RKO (cell line): ENCODE results near the gene PAX3.
"Not testable (repeated sequence)": the region's sequence is repeated elsewhere in the genome, so short reads cannot be mapped to it uniquely, and the experiment has no call there.

Experiments
- DNase-seq: peaks from one replicate; pipeline ENCODE4 v3.0.0-alpha.2; 2016; ENCODE audit warnings: low spot score

The PAX3 gene

GRCh38 chr2:222214885-222215284 is 83.9 kb downstream of the PAX3 start:
- no peak for DNase-seq

GRCh38 chr2:222213049-222213448 is 85.7 kb downstream of the PAX3 start:
- DNase-seq: no peak

GRCh38 chr2:222212571-222212970 is 86.2 kb downstream of the PAX3 start:
- DNase-seq: no peak

GRCh38 chr2:222208010-222208690 is 90.6 kb downstream of the PAX3 start:
- DNase-seq: no peak

GRCh38 chr2:222205136-222205535 is 93.7 kb downstream of the PAX3 start:
- DNase-seq: no peak

GRCh38 chr2:222203041-222203440 is 95.8 kb downstream of the PAX3 start:
- DNase-seq: no peak

GRCh38 chr2:222196159-222196558 is 102.6 kb downstream of the PAX3 start:
- no peak for DNase-seq

- DNase-seq: no peak
These were observed 104.1 kb downstream of the PAX3 start for GRCh38 chr2:222194669-222195068.

GRCh38 chr2:222193328-222193983 is 105.3 kb downstream of the PAX3 start:
- no peak for DNase-seq

GRCh38 chr2:222180619-222181018 is 118.2 kb downstream of the PAX3 start:
- DNase-seq: no peak

- DNase-seq: no peak
These were observed 119.2 kb downstream of the PAX3 start for GRCh38 chr2:222179592-222179991.

GRCh38 chr2:222178450-222178849 is 120.3 kb downstream of the PAX3 start:
- DNase-seq: no peak

GRCh38 chr2:222176890-222177289 is 121.9 kb downstream of the PAX3 start:
- no peak for DNase-seq

- DNase-seq: no peak
These were observed 124.3 kb downstream of the PAX3 start for GRCh38 chr2:222174450-222174849.

- no peak for DNase-seq
These were observed 129.5 kb downstream of the PAX3 start for GRCh38 chr2:222169346-222169745.

GRCh38 chr2:222167762-222168161 is 131.0 kb downstream of the PAX3 start:
- DNase-seq: no peak

GRCh38 chr2:222160944-222161343 is 137.9 kb downstream of the PAX3 start:
- no peak for DNase-seq

- no peak for DNase-seq
These were observed 138.7 kb downstream of the PAX3 start for GRCh38 chr2:222160125-222160524.

GRCh38 chr2:222159221-222159620 is 139.6 kb downstream of the PAX3 start:
- DNase-seq: no peak

- DNase-seq: not testable (repeated sequence)
These were observed 143.7 kb downstream of the PAX3 start for GRCh38 chr2:222155003-222155664.
